ACHN (cell line): ENCODE results near the gene PCDH9.

Experiments used
- DNase-seq: peaks from one replicate; pipeline ENCODE4 v3.0.0-alpha.2; 2015
- in situ Hi-C: cut with HindIII; loops from 2 replicates; pipeline ENCODE4 v1.10.0; 2017; ENCODE audit warnings: low sequenced_read_pairs, low pct_ligation_motif_present, low pct_unique_long_range_greater_than_20kb

PCDH9 gene

DNA sequence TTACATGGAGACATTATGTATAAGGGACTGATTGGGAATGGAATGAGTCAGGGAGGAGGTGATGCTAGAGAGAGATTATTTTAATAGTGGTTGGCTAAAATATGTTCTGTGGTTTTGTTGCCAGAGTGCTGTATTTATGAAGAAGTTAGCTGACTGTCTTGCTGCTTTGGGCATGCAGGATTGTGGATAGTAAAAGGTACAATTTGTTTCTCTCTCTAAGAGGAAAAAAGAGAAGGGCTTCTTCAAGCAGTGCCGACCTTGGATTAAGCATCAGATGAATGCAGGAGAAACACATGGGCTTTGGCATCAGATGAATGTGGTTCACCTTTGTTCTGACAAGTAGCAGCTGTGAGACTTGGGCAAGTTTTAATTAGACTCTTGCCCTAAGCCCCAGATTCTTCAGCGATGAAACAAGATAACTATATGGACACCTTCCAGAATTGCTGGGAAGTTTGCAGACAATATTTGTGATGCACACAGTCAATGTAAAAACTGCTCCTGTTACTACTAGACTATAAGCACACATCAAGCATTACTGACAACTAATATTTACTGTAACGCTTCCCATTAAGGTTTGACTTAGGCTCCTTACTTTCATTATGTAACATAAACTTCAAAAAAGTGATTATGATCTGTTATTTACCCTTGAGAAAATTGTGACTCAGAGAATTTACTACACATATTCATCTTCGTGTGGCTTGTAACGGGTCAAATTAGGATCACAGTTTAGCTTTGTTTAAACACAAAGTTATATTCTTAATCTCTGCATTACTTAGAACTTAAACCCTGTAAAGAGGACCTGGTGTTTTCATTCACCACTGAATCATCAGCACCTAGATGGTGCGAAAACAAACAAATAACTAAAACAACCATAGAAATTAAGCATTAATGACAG is 824.0 kb downstream of the PCDH9 start:
- in situ Hi-C loops: no loop called here
- no peak for DNase-seq

DNA sequence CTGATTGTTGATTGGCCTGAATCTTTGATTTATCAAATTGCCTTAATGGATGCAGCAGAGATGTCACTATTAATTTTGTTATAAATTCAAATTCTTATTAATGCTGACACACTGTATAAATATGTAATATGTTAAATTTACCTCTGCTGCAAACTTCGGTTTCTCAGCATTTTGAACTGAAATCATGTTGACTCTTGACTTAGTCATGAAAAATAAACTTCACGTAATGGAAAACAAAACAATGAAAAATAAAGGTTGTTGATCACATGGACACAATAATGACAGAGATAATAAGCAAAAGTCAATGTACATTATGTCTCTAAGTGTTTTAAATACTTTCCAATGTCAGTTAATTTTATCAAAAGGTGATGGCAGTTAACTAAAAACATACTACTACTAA is 827.6 kb downstream of the PCDH9 start:
- in situ Hi-C loops: no loop called here
- no peak for DNase-seq

DNA sequence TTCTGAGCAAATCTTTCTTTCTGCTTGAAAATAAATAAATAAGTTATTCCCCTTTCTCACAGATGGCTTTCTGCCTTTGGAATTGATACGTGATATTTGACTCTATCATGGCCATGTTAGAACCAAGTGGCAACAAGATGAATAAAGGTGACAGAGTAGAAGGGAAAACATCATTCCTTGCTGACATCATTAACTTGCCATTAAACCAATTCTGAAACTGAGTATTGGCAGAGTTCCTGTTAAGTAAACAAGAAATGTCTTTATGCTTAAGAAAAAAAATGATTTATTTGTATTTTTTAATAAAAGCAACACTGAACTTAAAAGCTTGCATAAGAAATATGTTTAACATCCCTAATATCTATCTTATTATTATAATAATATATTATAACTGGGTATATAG is 828.1 kb downstream of the PCDH9 start:
- DNase-seq: no peak
- in situ Hi-C loops: no loop called here

DNA sequence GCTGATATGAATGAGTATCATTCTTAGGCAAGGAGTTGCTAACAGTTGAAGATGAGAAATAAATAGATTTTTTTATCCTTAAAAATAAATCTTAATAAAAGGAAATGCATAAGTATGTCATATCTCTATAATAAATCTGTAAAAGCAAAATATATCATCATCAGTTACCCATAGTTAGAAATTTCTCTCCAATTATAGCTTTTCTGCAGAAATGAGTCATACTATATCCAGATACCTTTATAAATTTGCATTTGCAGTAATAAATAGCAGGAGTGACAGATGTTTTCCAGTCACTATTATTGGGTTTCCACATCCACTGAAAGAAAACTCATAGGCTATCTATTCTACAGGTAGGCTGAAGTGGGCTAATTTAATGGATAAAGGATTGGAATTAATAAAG is 829.8 kb downstream of the PCDH9 start:
- no peak for DNase-seq
- in situ Hi-C loops: no loop called here

DNA sequence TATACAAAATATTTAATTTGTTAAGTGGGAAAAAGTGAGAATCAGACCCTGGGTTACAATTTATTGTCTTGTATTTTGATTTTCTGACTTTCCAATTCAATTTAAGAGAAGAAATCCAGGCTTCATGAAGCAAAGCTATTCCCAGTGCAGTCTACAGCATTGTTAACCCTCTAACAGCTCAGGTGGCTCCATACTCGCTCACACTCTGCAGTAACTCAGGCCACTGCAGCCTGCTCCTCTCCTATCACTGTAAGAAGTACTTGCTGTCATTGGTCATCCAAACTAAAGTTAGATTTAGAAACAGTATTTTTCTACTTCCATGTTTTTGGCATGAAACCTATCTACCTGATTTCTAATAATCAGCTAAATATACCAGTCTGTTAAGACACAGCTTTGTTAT is 830.3 kb downstream of the PCDH9 start:
- no peak for DNase-seq
- in situ Hi-C loops: no loop called here

DNA sequence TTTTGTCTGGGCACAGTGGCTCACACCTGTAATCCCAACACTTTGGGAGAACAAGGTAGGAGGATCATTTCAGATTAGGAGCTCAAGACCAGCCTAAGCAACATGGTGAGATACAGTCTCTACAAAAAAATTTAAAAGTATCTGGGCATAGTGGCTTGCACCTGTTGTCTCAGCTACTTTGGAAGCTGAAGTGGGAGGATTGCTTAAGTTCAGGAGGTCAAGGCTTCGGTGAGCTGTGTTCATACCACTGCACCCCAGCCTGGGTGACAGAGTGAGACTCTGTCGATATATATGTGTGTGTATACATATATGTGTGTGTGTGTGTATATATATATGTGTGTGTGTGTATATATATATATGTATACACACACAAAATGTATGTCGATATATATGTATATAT is 833.0 kb downstream of the PCDH9 start:
- in situ Hi-C loops: no loop called here
- no peak for DNase-seq

DNA sequence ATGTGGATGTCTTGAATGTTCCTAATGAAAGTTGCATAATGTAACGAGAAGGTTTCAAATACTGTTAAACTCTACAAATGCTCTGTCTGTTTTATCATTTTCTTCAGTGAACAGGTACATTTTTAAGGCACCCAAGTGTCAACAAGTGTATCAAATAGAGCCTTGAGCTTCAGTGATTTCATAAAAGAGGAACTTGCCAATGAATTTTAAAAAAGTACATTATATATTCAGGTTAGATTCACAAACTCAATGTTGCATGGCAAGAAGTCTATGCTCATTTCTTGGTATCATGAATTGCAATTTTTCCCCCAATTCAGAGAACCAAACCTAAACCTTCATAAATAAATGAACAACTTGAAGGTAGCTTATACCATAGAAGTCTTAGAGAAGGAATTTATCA is 838.8 kb downstream of the PCDH9 start:
- in situ Hi-C loops: no loop called here
- DNase-seq: no peak

DNA sequence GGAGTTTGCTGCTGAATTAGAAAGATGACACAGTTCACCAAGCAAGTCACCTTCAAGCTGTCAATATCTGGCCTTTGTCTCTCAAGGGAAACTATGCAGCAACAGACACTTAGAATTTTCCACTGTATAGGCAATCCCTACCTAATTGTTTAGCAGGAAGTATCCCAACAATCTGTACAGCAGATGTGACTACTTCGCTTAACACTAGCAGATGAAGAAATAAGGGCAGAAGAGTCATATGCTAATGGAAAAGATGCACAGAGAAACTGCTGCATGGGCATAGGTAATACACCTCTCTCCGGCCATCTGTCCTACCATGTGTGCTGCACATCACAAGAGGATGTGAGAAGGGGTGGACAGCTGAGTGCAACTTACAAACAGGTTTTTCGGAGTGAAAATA is 851.2 kb downstream of the PCDH9 start:
- DNase-seq: no peak
- in situ Hi-C loops: no loop called here

DNA sequence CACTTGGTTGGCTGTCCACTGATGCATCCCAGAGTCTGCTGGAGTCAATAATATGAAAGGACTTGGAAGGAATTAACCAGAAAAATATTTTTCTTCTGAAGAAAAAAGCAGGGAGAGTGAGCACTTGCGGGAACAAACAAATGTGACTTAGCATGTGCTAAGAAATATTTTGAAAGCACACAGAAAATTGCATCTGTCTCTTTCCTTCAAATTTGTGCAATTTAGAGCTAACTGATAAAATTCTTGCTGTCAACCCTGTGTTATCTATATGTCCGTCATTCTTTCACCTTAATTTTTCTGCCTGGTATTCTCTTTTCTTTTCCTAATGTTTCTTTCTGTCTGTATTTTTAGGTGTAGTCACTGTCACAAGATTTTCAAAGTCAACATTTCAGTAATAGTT is 852.6 kb downstream of the PCDH9 start:
- in situ Hi-C loops: no loop called here

DNA sequence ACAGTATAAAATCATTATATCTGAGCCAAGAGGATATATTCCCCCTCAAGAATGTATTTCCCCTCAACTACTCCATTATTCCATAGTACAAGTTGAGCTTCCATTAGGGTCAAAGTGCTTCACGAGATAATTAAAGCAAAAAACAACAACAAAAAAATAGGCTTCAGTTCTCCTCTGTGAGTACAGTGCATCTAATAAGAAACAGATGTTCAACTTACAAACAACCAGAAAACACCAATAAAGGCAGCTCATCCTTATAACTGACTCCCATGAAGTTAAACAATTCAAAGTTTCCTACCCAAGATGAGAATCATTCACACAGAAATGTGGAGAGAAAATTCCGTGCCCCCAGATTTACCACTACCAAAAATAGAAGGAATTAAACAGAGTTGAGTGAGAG is 854.4 kb downstream of the PCDH9 start:
- no peak for DNase-seq
- in situ Hi-C loops: no loop called here

More for the DNA sequence above, 852.6 kb downstream of the PCDH9 start:
- DNase-seq: no peak

DNA sequence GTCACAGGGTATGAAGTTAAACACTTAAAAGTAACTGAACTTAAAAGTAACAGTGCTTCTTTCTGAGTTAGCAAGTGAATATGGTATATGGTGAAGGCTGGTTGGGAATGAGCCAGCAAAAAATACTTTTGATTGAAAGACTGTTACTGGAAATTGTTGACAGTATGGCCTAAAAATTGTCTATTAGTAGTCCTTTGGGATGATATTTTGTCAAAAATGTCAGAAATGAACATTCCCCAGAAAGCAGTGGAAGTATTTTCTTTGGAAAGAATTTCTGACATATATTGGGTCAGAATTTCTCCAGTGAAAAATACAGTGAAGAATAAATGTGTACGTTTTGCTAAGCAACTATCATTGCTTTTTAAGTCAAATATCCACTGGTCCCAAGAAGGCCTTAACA is 860.5 kb downstream of the PCDH9 start:
- in situ Hi-C loops: no loop called here
- no peak for DNase-seq

DNA sequence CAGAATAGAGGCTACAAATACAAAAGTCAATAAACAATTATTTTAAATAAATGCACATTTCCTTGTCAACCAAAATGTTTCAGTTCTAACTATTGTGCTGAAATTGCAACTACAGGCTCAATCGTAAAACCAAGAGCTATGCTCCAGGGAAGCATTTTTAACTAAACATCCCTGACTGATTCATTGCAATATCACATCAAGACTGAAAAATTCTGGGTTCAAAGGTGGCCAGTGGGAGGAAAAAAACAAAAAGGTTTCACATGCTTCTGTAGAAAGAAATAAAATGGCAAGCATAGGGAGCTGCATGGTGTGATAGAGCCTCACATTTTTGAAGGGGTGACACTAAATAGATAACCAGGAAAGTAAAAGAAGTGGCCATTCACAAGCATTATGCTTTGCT is 862.8 kb downstream of the PCDH9 start:
- in situ Hi-C loops: no loop called here
- no peak for DNase-seq

DNA sequence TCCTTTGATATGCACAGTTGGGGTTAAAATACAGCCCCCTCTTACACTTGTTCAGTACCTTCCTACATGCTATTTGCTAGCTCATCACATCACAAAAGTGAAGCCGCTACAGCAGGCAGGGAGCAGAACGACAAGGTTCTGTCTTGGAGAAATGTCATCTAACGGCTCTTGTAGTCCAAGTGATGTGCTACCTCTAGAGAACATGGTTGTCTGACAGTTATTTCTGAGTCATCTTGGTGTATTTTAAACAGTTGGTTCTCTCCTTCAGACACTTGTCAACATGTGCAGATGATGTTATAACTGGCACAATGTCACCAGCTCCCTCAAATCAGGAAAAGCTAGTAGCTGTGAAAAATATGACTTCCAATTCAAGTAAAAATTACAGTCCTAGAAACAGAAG is 865.0 kb downstream of the PCDH9 start:
- in situ Hi-C loops: no loop called here
- DNase-seq: no peak

DNA sequence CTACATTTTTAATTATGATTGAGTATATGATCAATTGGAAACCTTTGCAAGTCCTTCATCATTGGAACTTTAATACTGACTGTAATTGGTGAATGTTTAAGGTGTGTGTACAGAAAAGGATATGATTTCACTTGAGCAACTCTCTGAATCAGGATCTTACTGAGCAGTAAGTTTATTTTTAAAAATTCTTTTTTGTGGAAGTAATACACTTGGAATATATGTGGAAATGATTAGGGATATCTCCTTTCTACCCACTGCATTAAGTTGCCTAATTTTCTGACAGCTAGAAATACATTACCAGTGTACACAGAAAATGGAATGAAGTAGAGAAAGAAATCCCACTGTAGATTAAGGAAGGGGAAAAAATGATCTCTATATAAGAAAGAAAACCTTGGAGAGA is 865.8 kb downstream of the PCDH9 start:
- DNase-seq: no peak
- in situ Hi-C loops: no loop called here

DNA sequence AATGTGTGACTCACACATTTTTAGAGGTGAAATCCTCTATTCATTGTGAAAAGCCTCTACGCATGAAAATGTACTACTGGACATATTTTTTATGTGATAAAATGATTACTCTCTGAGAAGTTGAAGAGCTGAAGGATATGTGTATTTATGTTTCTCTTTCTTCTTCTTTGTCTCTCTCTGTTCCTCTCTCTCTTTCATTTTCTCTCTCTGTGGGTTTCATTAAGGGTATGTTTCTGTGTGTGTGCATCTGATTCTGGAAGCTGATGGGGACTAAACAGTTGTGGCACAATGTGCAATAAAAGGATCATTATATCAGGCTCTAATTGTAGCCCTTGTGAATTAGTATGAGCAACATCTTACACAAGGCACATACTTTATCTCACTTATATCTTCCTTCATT is 867.7 kb downstream of the PCDH9 start:
- DNase-seq: no peak
- in situ Hi-C loops: no loop called here

DNA sequence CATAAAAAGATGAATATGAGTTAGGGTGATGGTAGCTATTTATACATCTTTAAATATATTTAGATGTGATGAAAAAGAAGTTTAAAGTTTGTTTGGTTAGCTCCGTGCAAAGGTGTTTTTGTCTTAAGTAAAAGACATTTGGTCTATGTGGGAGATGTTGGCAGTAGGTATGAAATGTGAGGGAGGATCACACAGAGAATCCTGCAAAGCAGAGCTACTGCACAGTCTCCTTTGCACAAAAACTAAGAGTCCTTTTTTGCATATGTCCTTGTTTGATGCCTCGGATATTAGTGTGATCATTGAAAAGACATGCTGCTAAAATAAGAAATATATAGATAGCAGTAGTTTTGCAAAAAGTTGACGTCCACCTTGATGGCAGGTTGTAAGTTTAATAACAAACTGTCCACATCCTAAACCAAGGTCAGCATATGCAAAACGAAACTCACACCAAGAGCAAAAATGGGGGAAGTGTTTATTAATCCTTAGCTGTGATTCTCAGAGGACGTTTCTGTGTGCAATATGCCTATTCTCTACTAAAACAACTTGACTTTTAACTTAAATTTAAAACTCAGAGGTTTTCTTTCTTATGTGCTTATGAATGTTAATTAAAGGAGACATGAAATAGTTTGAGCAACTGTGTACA is 870.1 kb downstream of the PCDH9 start:
- no peak for DNase-seq
- in situ Hi-C loops: no loop called here

DNA sequence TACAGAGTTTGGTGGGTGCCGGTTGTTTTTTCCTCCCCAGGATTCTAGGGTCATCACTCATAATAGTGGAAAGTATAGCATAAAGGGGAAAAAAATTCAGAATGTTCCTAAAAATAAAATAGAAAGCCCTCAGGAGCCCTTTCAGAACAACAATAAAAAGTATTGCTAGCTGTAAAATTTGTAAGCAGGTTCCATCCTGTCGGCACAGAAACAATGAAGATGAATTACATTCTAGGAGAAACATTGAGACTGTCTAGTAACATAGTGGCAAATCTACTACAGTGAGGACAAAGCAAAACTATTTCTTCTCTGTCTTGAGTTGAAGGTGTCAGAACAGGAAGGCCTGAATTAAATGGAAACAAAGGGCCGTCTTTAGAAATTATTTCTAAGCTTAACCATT is 870.7 kb downstream of the PCDH9 start:
- in situ Hi-C loops: no loop called here
- DNase-seq: no peak

DNA sequence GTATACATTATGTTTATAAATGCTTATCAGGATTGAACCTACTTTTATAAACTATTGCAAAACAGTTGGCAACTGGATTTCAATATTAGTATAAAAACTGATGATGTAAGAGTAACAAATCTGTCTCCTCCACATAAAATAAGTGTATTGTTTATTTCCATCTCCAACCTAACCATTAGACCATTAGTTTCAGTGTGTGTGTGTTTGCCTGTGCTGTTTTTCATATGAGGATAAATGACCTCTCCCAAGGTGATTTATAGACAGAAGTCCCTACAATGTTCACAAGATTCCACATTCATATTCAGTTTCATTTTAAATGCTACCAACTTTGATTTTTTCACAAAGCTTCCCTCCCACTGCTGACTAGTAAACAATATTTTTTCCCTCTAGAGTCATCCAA is 871.6 kb downstream of the PCDH9 start:
- in situ Hi-C loops: no loop called here
- DNase-seq: no peak

DNA sequence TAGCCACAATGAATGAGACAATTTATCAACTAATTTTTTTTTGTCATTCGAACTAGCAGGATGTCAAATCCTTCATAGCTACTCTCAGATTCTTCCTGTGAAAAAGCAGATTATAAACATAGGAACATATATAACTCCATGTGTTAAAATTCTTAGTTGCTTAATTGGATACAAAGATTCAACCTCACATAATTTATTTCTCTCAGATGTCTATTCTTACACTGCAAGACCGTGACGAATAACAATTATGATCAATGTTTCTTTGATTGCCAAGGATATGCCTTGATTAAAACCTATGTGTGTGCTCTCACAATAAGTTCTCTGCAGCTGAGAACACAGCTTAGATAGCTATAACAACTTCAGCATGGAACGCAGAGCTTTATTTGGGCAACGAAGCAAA is 872.7 kb downstream of the PCDH9 start:
- DNase-seq: no peak
- in situ Hi-C loops: no loop called here
